ENCODE results near the gene LDLRAD4. TPM values are rescaled to one million over a fixed set of nuclear protein-coding genes. Genes with fewer than 3 reads are reported as not detected.

LDLRAD4 gene
- total and polyA plus RNA-seq, 2 donors (not counting 1 experiment from before 2014, with no cell fraction given) = 13.9 to 35.7 TPM

DNA sequence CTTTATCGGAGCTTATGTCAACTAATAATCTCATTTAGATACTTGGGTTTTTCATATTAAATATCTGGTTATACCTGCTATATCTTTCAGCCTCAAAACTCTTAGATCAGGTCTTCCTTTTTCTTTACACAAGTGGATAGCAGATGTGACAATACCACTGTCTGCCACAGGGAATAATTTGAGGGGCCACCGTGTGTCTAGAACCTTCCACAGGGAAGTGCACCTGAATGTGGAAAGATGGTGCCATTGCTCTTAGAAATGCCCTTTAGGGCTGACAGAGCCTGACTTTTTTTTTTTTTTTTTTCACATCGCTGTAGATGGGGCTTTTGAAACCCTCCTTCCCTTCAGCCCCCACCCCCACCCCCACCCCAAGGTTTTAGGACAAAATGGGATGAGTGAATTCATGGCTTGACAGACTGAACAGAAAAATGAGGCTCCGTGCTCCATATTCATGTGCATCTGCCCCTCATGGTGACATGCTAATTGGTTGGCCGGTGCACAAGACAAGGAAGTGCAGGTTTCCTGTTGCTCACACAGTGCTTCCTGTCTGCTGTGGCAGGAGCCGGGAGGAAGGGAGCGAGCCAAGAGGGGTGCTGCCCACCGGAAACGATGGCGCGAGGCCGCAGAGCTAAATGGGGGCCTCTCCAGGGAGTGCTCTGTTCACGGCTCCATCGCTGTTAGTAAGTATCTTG lies 246.0 kb downstream of the LDLRAD4 start:
- peak overlapping the region; percentile 84 for H3K9ac ChIP-seq (ENCODE audit: low read length)
- H4K20me1 ChIP-seq (ENCODE audit: control insufficient read depth, insufficient read depth, low read length, poor library complexity, severe bottlenecking) = no peaks in the 10 kb centered on the region
- intact Hi-C loops (cut with micrococcal nuclease) = loop anchor here (1.0 to 5.0 kb wide), 2 partner anchors 8 to 148 kb away; no protein-coding TSS in a partner anchor
- H3K9me3 Mint-ChIP-seq (ENCODE audit: insufficient read depth) = peaks cover 4% of the 10 kb centered on the region
- 2% methylated on average over 10 of the region's 14 CpGs for WGBS (ENCODE audit: insufficient coverage)
- TF ChIP-seq, protein P1, sequence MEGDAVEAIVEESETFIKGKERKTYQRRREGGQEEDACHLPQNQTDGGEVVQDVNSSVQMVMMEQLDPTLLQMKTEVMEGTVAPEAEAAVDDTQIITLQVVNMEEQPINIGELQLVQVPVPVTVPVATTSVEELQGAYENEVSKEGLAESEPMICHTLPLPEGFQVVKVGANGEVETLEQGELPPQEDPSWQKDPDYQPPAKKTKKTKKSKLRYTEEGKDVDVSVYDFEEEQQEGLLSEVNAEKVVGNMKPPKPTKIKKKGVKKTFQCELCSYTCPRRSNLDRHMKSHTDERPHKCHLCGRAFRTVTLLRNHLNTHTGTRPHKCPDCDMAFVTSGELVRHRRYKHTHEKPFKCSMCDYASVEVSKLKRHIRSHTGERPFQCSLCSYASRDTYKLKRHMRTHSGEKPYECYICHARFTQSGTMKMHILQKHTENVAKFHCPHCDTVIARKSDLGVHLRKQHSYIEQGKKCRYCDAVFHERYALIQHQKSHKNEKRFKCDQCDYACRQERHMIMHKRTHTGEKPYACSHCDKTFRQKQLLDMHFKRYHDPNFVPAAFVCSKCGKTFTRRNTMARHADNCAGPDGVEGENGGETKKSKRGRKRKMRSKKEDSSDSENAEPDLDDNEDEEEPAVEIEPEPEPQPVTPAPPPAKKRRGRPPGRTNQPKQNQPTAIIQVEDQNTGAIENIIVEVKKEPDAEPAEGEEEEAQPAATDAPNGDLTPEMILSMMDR (IDR thresholded peaks at IDR 0.05) = no peak
- TF ChIP-seq EZH2 (IDR thresholded peaks at IDR 0.05; ENCODE audit: borderline replicate concordance, insufficient read depth, low read depth, low read length, poor library complexity, severe bottlenecking) = no peak
- peak overlapping the region; percentile 94 for H3K27ac Mint-ChIP-seq
- H3K27ac ChIP-seq (ENCODE audit: low read length in 2 of 2) = peak overlapping the region; percentile 58 to 79
- peaks cover 32% of the 10 kb centered on the region for H3K4me1 Mint-ChIP-seq
- H3K4me3 Mint-ChIP-seq = peak overlapping the region; percentile 92
- ChIA-PET CTCF (interaction anchor here (0.8 to 1.1 kb wide), 3 partner anchors 148 to 248 kb away, joined by 3 to 4 read pairs (median 4); no protein-coding TSS in a partner anchor), POLR2A (interaction anchor here (0.5 kb wide), 1 partner anchor 137 kb away, joined by 6 read pairs; no protein-coding TSS in a partner anchor)
- H3K79me2 ChIP-seq (ENCODE audit: control insufficient read depth, insufficient read depth, low read length) = peaks cover 73% of the 10 kb centered on the region
- H3K9me3 ChIP-seq (ENCODE audit: control extremely low read depth in 1 of 3, control insufficient read depth in 2 of 3, insufficient read depth in 1 of 3, low read length in 2 of 3) = peaks cover 2 to 7% (median 6%) of the 10 kb centered on the region in 3 donors
- peak overlapping the region; percentile 79 for H3K4me2 ChIP-seq (replicated peaks; ENCODE audit: low read depth, low read length, poor library complexity, severe bottlenecking)
- peaks cover 0 to 4% of the 10 kb centered on the region in 2 experiments for H3K36me3 ChIP-seq (replicated peaks in 1 of 2; ENCODE audit: control extremely low read depth in 1 of 2, control insufficient read depth in 1 of 2, extremely low read depth in 1 of 2, insufficient read depth in 2 of 2, low read length in 1 of 2)
- ATAC-seq (ENCODE audit: low read depth) (peak; percentile 91), DNase-seq (peak; percentile 76)
- no peaks in the 10 kb centered on the region for H3K27me3 ChIP-seq (replicated peaks in 1 of 4; ENCODE audit: control extremely low read depth in 1 of 4, control insufficient read depth in 3 of 4, insufficient read depth in 4 of 4, low read length in 3 of 4)
- no peaks in the 10 kb centered on the region for H3K27me3 Mint-ChIP-seq
- H3K4me1 ChIP-seq (ENCODE audit: control insufficient read depth in 2 of 2, insufficient read depth in 2 of 2, low read length in 2 of 2) = peaks cover 16 to 19% of the 10 kb centered on the region in 2 donors
- H2AFZ ChIP-seq (ENCODE audit: insufficient read depth, low read depth, low read length, poor library complexity, severe bottlenecking) = peak overlapping the region; percentile 84
- H3K4me3 ChIP-seq (ENCODE audit: control extremely low read depth in 1 of 5, extremely low read depth in 1 of 5, insufficient read depth in 1 of 5, low read depth in 2 of 5, low read length in 4 of 5) = peak overlapping the region; percentile 45 to 94 (median 72)

GRCh38 chr18:13465124-13465446 lies 246.5 kb downstream of the LDLRAD4 start:
- Histone ChIP-seq H3K79me2 (ENCODE audit: control insufficient read depth, insufficient read depth, low read length) (peaks cover 69% of the 10 kb centered on the region), H2AFZ (ENCODE audit: insufficient read depth, low read depth, low read length, poor library complexity, severe bottlenecking) (peak overlapping the region; percentile 84), H3K9ac (ENCODE audit: low read length) (peak overlapping the region; percentile 84), H3K9me3 (ENCODE audit: control extremely low read depth in 1 of 3, control insufficient read depth in 2 of 3, insufficient read depth in 1 of 3, low read length in 2 of 3) (peaks cover 2 to 7% (median 6%) of the 10 kb centered on the region in 3 donors), H3K27me3 (replicated peaks in 1 of 4; ENCODE audit: control extremely low read depth in 1 of 4, control insufficient read depth in 3 of 4, insufficient read depth in 4 of 4, low read length in 3 of 4) (no peaks in the 10 kb centered on the region), H3K36me3 (replicated peaks in 1 of 2; ENCODE audit: control extremely low read depth in 1 of 2, control insufficient read depth in 1 of 2, extremely low read depth in 1 of 2, insufficient read depth in 2 of 2, low read length in 1 of 2) (peaks cover 0 to 4% of the 10 kb centered on the region in 2 experiments), H4K20me1 (ENCODE audit: control insufficient read depth, insufficient read depth, low read length, poor library complexity, severe bottlenecking) (no peaks in the 10 kb centered on the region), H3K4me2 (replicated peaks; ENCODE audit: low read depth, low read length, poor library complexity, severe bottlenecking) (peak overlapping the region; percentile 79), H3K4me1 (ENCODE audit: control insufficient read depth in 2 of 2, insufficient read depth in 2 of 2, low read length in 2 of 2) (peaks cover 16 to 19% of the 10 kb centered on the region in 2 donors), H3K27ac (ENCODE audit: low read length in 2 of 2) (peak overlapping the region; percentile 58 to 79), H3K4me3 (ENCODE audit: control extremely low read depth in 1 of 5, extremely low read depth in 1 of 5, insufficient read depth in 1 of 5, low read depth in 2 of 5, low read length in 4 of 5) (peak overlapping the region; percentile 45 to 94 (median 72))
- DNase-seq = no peak
- WGBS (ENCODE audit: insufficient coverage) = 0% methylated on average over 1 of the region's 4 CpGs
- peaks cover 4% of the 10 kb centered on the region for H3K9me3 Mint-ChIP-seq (ENCODE audit: insufficient read depth)
- peak overlapping the region; percentile 94 for H3K27ac Mint-ChIP-seq
- ChIA-PET CTCF (no interaction called here), POLR2A (interaction anchor here (0.5 kb wide), 1 partner anchor 136 kb away, joined by 6 read pairs; no protein-coding TSS in a partner anchor)
- ATAC-seq (ENCODE audit: low read depth) = peak; percentile 32
- H3K27me3 Mint-ChIP-seq = no peaks in the 10 kb centered on the region
- peak overlapping the region; percentile 92 for H3K4me3 Mint-ChIP-seq
- intact Hi-C loops (cut with micrococcal nuclease) = loop anchor here (1.0 to 5.0 kb wide), 2 partner anchors 9 to 147 kb away; no protein-coding TSS in a partner anchor
- TF ChIP-seq EZH2 (IDR thresholded peaks at IDR 0.05; ENCODE audit: borderline replicate concordance, insufficient read depth, low read depth, low read length, poor library complexity, severe bottlenecking) = no peak
- TF ChIP-seq, protein P1 (IDR thresholded peaks at IDR 0.05) = no peak
- peaks cover 32% of the 10 kb centered on the region for H3K4me1 Mint-ChIP-seq
